ENCODE measurements around the gene SNPH. TPM values are rescaled to one million over a fixed set of nuclear protein-coding genes. Genes with fewer than 3 reads are reported as not detected.

SNPH gene
- total RNA-seq, 1 donor from 2014 or later: 3.3 TPM

GRCh38 chr20:1334370-1334731, 68.3 kb downstream of the SNPH start:
- peaks cover 1% of the 10 kb centered on the region for H3K4me1 Mint-ChIP-seq (ENCODE audit: low read depth)
- H3K36me3 Mint-ChIP-seq (ENCODE audit: insufficient read depth): peaks cover 3% of the 10 kb centered on the region
- DNase-seq (ENCODE audit: low spot score, unreplicated experiment): no peak
- H3K9me3 Mint-ChIP-seq (ENCODE audit: low read depth): no peaks in the 10 kb centered on the region
- no peak overlapping the region for H3K4me3 Mint-ChIP-seq (ENCODE audit: low read depth)
- no peaks in the 10 kb centered on the region for H3K27me3 Mint-ChIP-seq
- no peak overlapping the region for H3K27ac Mint-ChIP-seq
- TF ChIP-seq CTCF (IDR thresholded peaks at IDR 0.05; ENCODE audit: unreplicated experiment): no peak

- Mint-ChIP-seq H3K27me3 (no peaks in the 10 kb centered on the region), H3K4me1 (ENCODE audit: low read depth) (peaks cover 1% of the 10 kb centered on the region), H3K9me3 (ENCODE audit: low read depth) (no peaks in the 10 kb centered on the region), H3K27ac (no peak overlapping the region), H3K4me3 (ENCODE audit: low read depth) (no peak overlapping the region), H3K36me3 (ENCODE audit: insufficient read depth) (peaks cover 3% of the 10 kb centered on the region)
- TF ChIP-seq CTCF (IDR thresholded peaks at IDR 0.05; ENCODE audit: unreplicated experiment): no peak
- DNase-seq (ENCODE audit: low spot score, unreplicated experiment): no peak
These were observed 68.7 kb downstream of the SNPH start for GRCh38 chr20:1334761-1335160.

- Mint-ChIP-seq H3K36me3 (ENCODE audit: insufficient read depth) (peaks cover 3% of the 10 kb centered on the region), H3K27ac (no peak overlapping the region), H3K4me1 (ENCODE audit: low read depth) (peaks cover 1% of the 10 kb centered on the region), H3K27me3 (no peaks in the 10 kb centered on the region), H3K4me3 (ENCODE audit: low read depth) (no peak overlapping the region), H3K9me3 (ENCODE audit: low read depth) (no peaks in the 10 kb centered on the region)
- no peak for DNase-seq (ENCODE audit: low spot score, unreplicated experiment)
- TF ChIP-seq CTCF (IDR thresholded peaks at IDR 0.05; ENCODE audit: unreplicated experiment): no peak
These were observed 70.0 kb downstream of the SNPH start for GRCh38 chr20:1335961-1336698.

- Mint-ChIP-seq H3K4me3 (ENCODE audit: low read depth) (no peak overlapping the region), H3K36me3 (ENCODE audit: insufficient read depth) (peaks cover 3% of the 10 kb centered on the region), H3K9me3 (ENCODE audit: low read depth) (no peaks in the 10 kb centered on the region), H3K4me1 (ENCODE audit: low read depth) (peaks cover 1% of the 10 kb centered on the region), H3K27ac (no peak overlapping the region), H3K27me3 (no peaks in the 10 kb centered on the region)
- no peak for DNase-seq (ENCODE audit: low spot score, unreplicated experiment)
- no peak for TF ChIP-seq CTCF (IDR thresholded peaks at IDR 0.05; ENCODE audit: unreplicated experiment)
These were observed 70.7 kb downstream of the SNPH start for GRCh38 chr20:1336699-1337367.

GRCh38 chr20:1337441-1337840, 71.3 kb downstream of the SNPH start:
- Mint-ChIP-seq H3K9me3 (ENCODE audit: low read depth) (no peaks in the 10 kb centered on the region), H3K4me3 (ENCODE audit: low read depth) (no peak overlapping the region), H3K4me1 (ENCODE audit: low read depth) (peaks cover 1% of the 10 kb centered on the region), H3K36me3 (ENCODE audit: insufficient read depth) (peaks cover 3% of the 10 kb centered on the region), H3K27me3 (no peaks in the 10 kb centered on the region), H3K27ac (no peak overlapping the region)
- TF ChIP-seq CTCF (IDR thresholded peaks at IDR 0.05; ENCODE audit: unreplicated experiment): no peak
- no peak for DNase-seq (ENCODE audit: low spot score, unreplicated experiment)

Measured in progenitor cell of endocrine pancreas (in vitro differentiated cells).